Right lobe of liver (tissue), 4 donors: Measurements from ENCODE around the gene DNAJC21.

Source experiments
- CTCF ChIP-seq, 4 donors: fragments of 200-600 bp in 3 of 4; fragments of 450-650 bp in 1 of 4; IDR thresholded peaks; one replicate each; pipeline versions ENCODE4 v1.5.1 to v1.8.0; 2016 to 2022; ENCODE audit warnings: antibody characterized with exemption in 4 of 4, mild to moderate bottlenecking in 2 of 4
- POLR2A ChIP-seq: fragments of 450-650 bp; IDR thresholded peaks from one replicate; pipeline ENCODE4 v1.6.1; 2017; ENCODE audit warnings: antibody characterized with exemption, mild to moderate bottlenecking
- donor health status: DM: no; HTN: no; CAD: no.
- donor health status: DM: no; HTN: no; CAD: no.
- donor health status: DM: no; HTN: yes; CAD: no.

GRCh38 chr5:34929134-34929719 lies at the start of gene DNAJC21:
- TF ChIP-seq CTCF (IDR thresholded peaks at IDR 0.05) (no peak), POLR2A (peak; percentile 18)
